Ovary (tissue), 3 donors: ENCODE data around the gene ADGB.

Experiments
- CTCF ChIP-seq, 3 donors: fragments of 450-650 bp in 2 of 3; fragments of 200-600 bp in 1 of 3; IDR thresholded peaks; one replicate each; pipeline versions ENCODE4 v1.5.1 to v1.8.0; 2016 to 2022; ENCODE audit warnings: antibody characterized with exemption in 3 of 3, mild to moderate bottlenecking in 1 of 3
- EP300 ChIP-seq: sonication (generic); formaldehyde crosslinking; IDR thresholded peaks from one replicate; pipeline ENCODE4 v1.6.1; 2017; ENCODE audit warnings: antibody characterized with exemption
- donor health status: DM: no; HTN: no; CAD: no.

- TF ChIP-seq CTCF (IDR thresholded peaks at IDR 0.05) (no peak), EP300 (no peak)
These were observed 168.9 kb downstream of the ADGB start for GRCh38 chr6:146767632-146768031.
